Pancreas (tissue), 10 donors: ENCODE results near the gene LPAR1. TPM values are rescaled to one million over a fixed set of nuclear protein-coding genes. Genes with fewer than 3 reads are reported as not detected.

Experiments
- ATAC-seq, 4 donors: fragments of 200-7000 bp; cut with Tn5 transposase; one replicate each; pipeline versions ENCODE4 v1.8.0 to v1.9.1; 2020; ENCODE audit warnings: mild to moderate bottlenecking in 4 of 4, moderate library complexity in 4 of 4
- DNase-seq, 6 donors: peaks; one replicate each; pipeline ENCODE4 v3.0.0-alpha.2; 2020
- FAIRE-seq: peaks from 2 replicates; lab custom pipeline; 2012; peaks lifted over from hg19 to GRCh38; lab: Jason Lieb, UNC
- H3K27ac ChIP-seq, 4 donors: fragments of 200-600 bp; sonication (generic); 1 replicate in 3 of 4; 2 replicates in 1 of 4; pipeline versions ENCODE4 v1.5.0 to v1.8.0; 2020
- H3K27me3 ChIP-seq, 4 donors: fragments of 200-600 bp; one replicate each; pipeline ENCODE4 v1.8.0; 2021
- H3K36me3 ChIP-seq, 3 donors: fragments of 200-600 bp; sonication (generic) in 1 of 3; one replicate each; pipeline versions ENCODE4 v1.5.0 to v1.8.0; 2020 to 2021
- H3K4me1 ChIP-seq, 3 donors: fragments of 200-600 bp; one replicate each; pipeline ENCODE4 v1.8.0; 2021
- H3K4me3 ChIP-seq, 4 donors: fragments of 200-600 bp; sonication (generic) in 2 of 4; one replicate each; pipeline versions ENCODE4 v1.5.0 to v1.8.0; 2020 to 2021
- H3K9me3 ChIP-seq, 4 donors: fragments of 200-600 bp; one replicate each; pipeline ENCODE4 v1.8.0; 2021
- WGBS, 2 donors: extraction: QIAGEN DNeasy Blood & Tissue Kit; methylation state at CpG; one replicate each; pipeline ENCODE4 v1.1.7; 2013; 5-methylcytosine and 5-hydroxymethylcytosine counted together
- intact Hi-C, 3 donors: fragments of 100-400 bp; cut with DNase I; formaldehyde crosslinking; loops; one replicate each; pipeline versions ENCODE4 v1.11.1 to v1.14.2; 2022
- polyA plus RNA-seq, 2 donors: library from polyadenylated mRNA; stranded (reverse); fragments of 200-250 nt; gene quantifications; one replicate each; pipeline ENCODE4 v1.2.3, GENCODE V29; 2013
- total RNA-seq, 6 donors: library from RNA; stranded (reverse); fragmentation: NEBNext Ultra II Directional in 4 of 6; extraction: Animal tissue kit (Norgen Biotek cat#: 25700) in 4 of 6; gene quantifications; one replicate each; pipeline versions ENCODE4 v1.2.1 to v1.2.4, GENCODE V29; 2021 to 2023
- TF ChIP-seq, protein P1 (sequence below), 4 donors: fragments of 200-600 bp; sonication (generic) in 3 of 4; IDR thresholded peaks; one replicate each; pipeline versions ENCODE4 v1.5.0 to v1.8.0; 2021; ENCODE audit warnings: antibody characterized with exemption in 4 of 4
- donor health status: healthy with polysubstance abuse.
- donor health status: DM: no; HTN: no; CAD: no; lungs with moderate emphysema.
- donor health status: DM: no; HTN: no; CAD: no.
- donor health status: control.
- donor health status: control.
- donor health status: Bipolar disorder and iron deficiency.
- donor health status: DM: yes; HTN: yes; CAD: no.
- donor health status: DM: no; HTN: no; CAD: no.
- donor health status: DM: no; HTN: no; CAD: no.
- donor health status: DM: yes; HTN: yes; CAD: no.

The LPAR1 gene
- total and polyA plus RNA-seq, 8 donors = 3.8 to 11.4 (median 5.2) TPM

DNA sequence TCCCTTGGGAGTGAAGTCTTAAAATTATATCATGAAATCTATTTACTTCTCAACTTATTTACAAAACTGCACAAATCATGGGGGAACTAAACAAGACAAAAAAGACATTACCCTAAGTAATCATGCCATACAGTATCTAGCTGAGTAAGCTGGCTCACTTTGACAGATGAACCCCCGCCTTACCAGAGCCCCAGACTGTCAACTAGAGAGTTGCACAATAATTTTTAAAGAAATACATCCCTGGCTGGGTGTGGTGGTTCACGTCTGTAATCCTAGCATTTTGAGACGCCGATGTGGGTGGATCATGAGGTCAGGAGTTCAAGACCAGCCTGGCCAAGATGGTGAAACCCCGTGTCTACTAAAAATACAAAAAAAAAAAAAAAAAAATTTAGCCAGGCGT, 62.3 kb downstream of the LPAR1 start:
- H3K36me3 ChIP-seq = no peaks in the 10 kb centered on the region
- no peak overlapping the region for H3K4me3 ChIP-seq
- no peaks in the 10 kb centered on the region for H3K9me3 ChIP-seq
- H3K4me1 ChIP-seq = peaks cover 6 to 11% (median 10%) of the 10 kb centered on the region in 3 donors
- no peak overlapping the region for H3K27ac ChIP-seq
- ATAC-seq = peak in 1 of 4 donors; percentile 19
- H3K27me3 ChIP-seq = no peaks in the 10 kb centered on the region
- WGBS, 2 donors = 82 to 88% methylated on average over 6 of the region's 6 CpGs
- DNase-seq = no peak
- TF ChIP-seq, protein P1, sequence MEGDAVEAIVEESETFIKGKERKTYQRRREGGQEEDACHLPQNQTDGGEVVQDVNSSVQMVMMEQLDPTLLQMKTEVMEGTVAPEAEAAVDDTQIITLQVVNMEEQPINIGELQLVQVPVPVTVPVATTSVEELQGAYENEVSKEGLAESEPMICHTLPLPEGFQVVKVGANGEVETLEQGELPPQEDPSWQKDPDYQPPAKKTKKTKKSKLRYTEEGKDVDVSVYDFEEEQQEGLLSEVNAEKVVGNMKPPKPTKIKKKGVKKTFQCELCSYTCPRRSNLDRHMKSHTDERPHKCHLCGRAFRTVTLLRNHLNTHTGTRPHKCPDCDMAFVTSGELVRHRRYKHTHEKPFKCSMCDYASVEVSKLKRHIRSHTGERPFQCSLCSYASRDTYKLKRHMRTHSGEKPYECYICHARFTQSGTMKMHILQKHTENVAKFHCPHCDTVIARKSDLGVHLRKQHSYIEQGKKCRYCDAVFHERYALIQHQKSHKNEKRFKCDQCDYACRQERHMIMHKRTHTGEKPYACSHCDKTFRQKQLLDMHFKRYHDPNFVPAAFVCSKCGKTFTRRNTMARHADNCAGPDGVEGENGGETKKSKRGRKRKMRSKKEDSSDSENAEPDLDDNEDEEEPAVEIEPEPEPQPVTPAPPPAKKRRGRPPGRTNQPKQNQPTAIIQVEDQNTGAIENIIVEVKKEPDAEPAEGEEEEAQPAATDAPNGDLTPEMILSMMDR (IDR thresholded peaks at IDR 0.05) = no peak
- intact Hi-C loops = no loop called here
- FAIRE-seq = no peak

DNA sequence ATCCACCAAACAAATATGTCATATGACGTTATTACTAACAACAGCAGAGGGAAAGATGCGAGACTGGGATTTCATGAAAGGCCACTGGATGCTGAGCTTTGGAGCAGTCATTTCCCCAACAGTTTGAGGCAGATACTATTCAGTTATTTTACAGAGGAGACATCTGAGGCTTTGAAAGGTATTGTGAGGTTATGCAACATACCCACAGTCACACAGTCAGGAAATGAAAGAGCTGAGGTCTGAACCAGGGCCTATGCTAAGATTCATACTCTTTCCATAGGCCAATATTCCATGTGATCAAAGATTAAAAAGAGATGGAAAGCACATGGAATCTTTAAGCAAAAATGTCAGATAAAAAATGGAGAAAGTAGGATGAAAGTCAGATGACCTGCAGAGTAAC, 63.0 kb downstream of the LPAR1 start:
- H3K4me3 ChIP-seq = no peak overlapping the region
- ATAC-seq (no peak), DNase-seq (no peak), FAIRE-seq (no peak)
- H3K27me3 ChIP-seq = no peaks in the 10 kb centered on the region
- no peaks in the 10 kb centered on the region for H3K36me3 ChIP-seq
- TF ChIP-seq, protein P1 (IDR thresholded peaks at IDR 0.05) = no peak
- H3K4me1 ChIP-seq = peaks cover 6 to 11% (median 10%) of the 10 kb centered on the region in 3 donors
- no peaks in the 10 kb centered on the region for H3K9me3 ChIP-seq
- H3K27ac ChIP-seq = no peak overlapping the region
- intact Hi-C loops = no loop called here
- 94 to 96% methylated on average over 2 of the region's 2 CpGs for WGBS, 2 donors

DNA sequence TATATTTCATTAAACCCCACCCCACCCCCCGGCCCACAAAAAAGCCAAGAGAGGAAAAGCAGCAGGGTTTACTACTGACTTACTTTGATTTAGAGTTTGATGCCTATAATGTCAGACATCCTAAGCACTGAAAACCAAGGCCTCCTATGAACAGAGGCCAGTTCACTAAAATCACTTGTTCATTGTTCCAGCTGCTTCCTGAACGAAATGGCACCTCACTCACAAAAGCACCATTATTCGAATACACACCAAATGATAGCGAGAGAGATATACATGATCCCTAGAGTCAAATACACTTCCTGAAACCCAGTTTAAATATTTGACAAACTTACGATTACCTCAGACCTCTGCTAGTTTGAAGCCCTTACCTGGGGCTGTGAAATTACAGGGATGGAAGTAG, 66.6 kb downstream of the LPAR1 start:
- intact Hi-C loops = no loop called here
- Histone ChIP-seq H3K27me3 (no peaks in the 10 kb centered on the region), H3K27ac (no peak overlapping the region), H3K4me1 (peaks cover under 1 to 4% (median 3%) of the 10 kb centered on the region in 3 donors), H3K36me3 (no peaks in the 10 kb centered on the region), H3K9me3 (no peaks in the 10 kb centered on the region), H3K4me3 (no peak overlapping the region)
- 72 to 79% methylated on average over 5 of the region's 5 CpGs for WGBS, 2 donors
- TF ChIP-seq, protein P1 (IDR thresholded peaks at IDR 0.05) = no peak
- no peak for DNase-seq
- no peak for FAIRE-seq
- ATAC-seq = no peak

DNA sequence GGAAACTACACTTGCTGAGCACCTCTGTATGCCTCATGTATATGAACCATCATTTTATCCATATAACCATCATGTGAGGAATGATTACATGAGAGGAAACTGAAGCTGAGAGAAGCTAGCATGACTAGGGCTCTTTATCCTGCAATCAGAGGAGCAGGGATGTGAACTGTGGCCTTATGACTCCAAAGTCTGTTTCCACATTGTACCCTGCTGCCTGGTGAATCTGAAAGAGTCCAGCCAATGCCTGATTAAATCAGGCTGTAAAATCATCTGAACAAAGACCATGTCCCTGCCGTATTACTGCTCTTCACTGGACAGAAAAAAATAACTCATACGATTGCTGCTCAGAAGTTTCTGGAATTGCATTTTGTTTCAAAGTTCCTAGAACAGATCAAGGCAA, 67.0 kb downstream of the LPAR1 start:
- H3K4me3 ChIP-seq = no peak overlapping the region
- no peak for FAIRE-seq
- H3K4me1 ChIP-seq = no peaks in the 10 kb centered on the region
- no peaks in the 10 kb centered on the region for H3K9me3 ChIP-seq
- no peak overlapping the region for H3K27ac ChIP-seq
- no peak for DNase-seq
- 91 to 92% methylated on average over 2 of the region's 2 CpGs for WGBS, 2 donors
- H3K27me3 ChIP-seq = no peaks in the 10 kb centered on the region
- TF ChIP-seq, protein P1 (IDR thresholded peaks at IDR 0.05) = no peak
- H3K36me3 ChIP-seq = no peaks in the 10 kb centered on the region
- no peak for ATAC-seq
- intact Hi-C loops = no loop called here

DNA sequence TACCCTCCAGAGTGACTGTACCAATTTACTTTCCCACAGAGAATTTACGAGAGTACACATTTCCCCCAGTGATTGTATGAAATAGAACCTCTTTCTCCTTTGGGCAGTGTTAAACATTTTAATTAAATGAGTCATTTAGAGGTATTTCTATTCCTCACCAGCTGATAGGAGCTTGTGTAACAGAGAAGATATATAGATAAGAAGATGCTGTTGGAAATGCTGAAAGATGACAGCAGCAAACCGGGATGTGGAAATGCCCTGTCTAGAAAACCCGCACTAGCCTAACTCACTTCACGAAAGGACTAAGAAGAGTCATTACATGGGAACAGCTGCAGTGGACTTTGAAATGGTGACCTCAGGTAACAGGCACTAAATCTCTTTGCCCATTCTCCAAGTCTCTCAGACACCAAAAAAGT, 68.3 kb downstream of the LPAR1 start:
- Histone ChIP-seq H3K27ac (no peak overlapping the region), H3K9me3 (no peaks in the 10 kb centered on the region), H3K4me3 (no peak overlapping the region), H3K36me3 (no peaks in the 10 kb centered on the region), H3K4me1 (no peaks in the 10 kb centered on the region), H3K27me3 (no peaks in the 10 kb centered on the region)
- intact Hi-C loops = no loop called here
- FAIRE-seq (no peak), ATAC-seq (no peak), DNase-seq (no peak)
- TF ChIP-seq, protein P1 (IDR thresholded peaks at IDR 0.05) = no peak
- 92 to 93% methylated on average over 4 of the region's 4 CpGs for WGBS, 2 donors
